HuH-7 (cell line): ENCODE results near the gene SVEP1.
"Not testable (repeated sequence)": the region's sequence is repeated elsewhere in the genome, so short reads cannot be mapped to it uniquely, and the experiment has no call there.

ENCODE experiments used
- DNase-seq: peaks from one replicate; pipeline ENCODE4 v3.0.0; 2011; ENCODE audit warnings: low spot score

SVEP1 gene

DNA sequence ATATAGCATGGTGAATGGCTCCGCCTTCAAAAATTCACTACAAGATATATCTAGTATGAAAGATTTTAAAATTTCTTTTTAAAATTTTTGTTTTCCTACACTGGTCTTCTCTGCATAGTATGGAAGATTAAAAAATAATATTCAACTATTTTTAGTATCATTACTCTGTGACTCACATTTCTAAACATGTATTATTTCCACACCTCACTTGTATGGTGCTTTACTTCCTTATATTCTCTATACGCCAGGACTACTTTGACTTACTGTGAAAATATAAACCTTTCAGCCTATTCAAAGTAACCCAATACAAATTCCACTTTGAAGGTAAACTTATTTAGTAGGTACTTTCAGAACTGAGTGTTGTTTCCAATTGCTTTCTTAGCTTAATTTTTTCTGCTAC is 215.1 kb downstream of the SVEP1 start:
- DNase-seq = no peak

DNA sequence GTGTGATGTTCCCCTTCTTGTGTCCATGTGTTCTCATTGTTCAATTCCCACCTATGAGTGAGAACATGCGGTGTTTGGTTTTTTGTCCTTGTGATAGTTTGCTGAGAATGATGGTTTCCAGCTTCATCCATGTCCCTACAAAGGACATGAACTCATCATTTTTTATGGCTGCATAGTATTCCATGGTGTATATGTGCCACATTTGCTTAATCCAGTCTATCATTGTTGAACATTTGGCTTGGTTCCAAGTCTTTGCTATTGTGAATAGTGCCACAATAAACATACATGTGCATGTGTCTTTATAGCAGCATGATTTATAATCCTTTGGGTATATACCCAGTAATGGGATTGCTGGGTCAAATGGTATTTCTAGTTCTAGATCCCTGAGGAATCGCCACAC is 220.5 kb downstream of the SVEP1 start:
- not testable (repeated sequence) for DNase-seq

DNA sequence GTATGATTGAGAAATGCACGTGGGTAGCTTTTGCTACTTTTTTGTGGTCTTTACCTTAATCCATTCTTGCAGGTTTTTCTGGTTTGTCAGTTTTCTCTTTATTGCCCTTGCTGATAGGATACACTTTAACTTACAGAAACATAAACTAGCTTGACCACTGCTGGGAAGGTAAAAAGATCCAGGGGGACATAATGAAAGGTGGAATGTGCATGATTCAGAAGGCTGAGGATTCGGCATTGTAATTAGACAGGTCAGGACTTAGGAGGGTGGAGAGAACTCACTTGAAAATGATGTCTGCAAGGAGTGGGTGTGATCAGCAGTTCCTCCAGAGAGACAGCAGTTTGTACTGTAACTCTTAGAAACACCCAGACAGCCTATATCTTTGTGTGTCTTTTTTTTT is 222.0 kb downstream of the SVEP1 start:
- DNase-seq = no peak

DNA sequence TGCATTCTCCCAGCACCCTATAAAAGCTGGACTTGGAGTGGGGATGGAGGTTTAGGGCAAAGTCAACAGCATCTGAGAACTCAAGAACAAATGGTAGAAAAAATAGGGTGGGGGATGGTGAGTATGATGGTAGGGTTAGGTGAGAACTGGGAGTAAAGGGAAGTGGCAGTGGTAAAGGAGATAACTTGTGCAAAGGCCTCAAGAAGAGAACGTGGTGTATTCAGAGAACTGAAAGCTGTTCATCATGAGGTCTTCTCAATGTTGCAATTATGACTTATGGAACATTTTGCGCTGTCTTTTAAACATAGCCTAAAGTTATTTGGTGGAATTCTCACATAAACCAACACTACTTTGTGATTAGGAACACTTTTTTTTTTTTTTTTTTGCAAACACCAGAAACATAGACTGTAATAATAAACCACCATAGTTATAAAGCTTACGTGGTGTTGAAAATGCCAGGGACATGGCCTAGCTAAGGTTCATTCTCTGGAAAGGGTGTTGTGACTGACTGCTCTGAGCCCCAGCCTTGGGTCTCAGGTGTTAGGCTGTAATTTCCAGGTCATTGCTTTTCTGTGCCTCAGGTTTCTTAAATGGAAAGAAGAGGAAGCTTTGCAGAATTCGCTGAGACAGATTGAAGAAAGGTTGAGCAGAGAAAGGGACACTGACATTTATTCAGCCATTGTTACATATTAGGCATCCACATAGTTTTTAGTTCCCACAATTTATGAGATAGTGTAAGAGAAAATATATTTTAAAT is 222.7 kb downstream of the SVEP1 start:
- DNase-seq = no peak

DNA sequence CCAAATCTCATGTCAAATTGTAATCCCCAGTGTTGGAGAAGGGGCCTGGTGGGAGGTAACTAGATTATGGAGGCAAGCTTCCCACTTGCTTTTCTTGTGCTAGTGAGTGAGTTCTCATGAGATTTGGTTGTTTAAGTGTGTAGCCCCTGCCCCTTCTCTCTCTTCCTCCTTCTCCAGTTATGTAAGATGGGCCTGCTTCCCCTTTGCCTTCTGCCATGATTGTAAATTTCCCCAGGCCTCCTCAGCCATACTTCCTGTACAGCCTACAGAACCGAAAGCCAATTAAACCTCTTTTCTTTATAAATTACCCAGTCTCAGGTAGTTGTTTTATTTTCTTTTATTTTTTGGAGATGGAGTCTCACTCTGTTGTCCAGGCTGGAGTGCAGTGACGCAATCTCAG is 223.6 kb downstream of the SVEP1 start:
- no peak for DNase-seq

DNA sequence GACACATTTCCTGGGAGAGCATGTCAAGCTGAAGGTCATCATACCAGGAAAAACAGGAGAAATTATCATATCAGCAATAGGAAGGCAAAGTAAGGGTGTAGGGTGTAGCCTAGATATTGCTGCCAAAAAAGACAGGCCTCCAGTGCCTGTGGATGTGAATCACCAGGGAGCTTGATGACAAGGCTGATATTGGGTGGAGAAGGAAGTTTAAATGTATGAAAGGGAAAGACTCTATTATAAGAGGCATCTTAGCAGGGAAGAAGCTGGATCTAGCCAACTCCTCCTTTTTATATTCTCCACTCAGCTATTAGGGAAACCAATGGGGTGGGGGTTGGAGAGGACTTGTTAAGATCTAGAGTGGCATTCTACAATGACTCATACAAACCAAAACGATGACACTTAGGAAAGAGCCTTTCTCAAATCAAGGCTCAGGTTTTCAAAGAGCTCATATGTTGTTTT is 228.5 kb downstream of the SVEP1 start:
- DNase-seq = no peak

DNA sequence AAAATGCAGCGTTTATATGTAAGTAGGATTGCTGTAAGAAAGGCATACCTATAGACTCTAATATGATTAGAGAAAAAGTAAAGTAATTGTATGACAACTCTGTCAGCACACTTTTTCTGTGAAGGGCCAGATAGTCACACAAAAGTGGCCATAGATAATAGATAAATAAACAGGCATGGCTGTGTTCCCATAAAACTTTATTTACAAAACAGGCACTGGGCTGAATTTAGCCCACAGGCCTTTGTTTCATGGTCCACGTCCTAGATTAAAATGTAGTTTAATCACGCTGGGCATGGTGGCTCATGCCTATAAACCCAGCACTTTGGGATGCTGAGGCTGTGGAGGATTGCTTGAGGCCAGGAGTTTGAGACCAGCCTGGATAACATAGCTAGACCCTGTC is 233.2 kb downstream of the SVEP1 start:
- no peak for DNase-seq

DNA sequence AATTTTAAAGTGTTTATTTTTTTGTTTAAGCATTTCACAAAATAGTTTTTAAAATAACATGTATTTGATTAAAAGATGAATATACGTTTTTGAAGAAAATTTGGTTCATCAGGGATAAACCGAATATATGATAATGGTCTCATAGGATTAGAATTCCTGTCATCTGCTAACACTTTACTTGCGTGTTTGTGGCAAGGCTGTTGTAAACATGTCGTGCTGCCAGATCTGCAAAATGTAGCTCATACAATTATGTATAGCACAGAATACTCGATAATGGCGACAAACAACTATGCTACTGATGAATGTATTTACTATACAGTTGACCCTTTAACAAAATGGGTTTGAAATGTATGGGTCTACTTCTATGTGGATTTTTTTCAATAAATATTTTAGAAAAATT is 234.7 kb downstream of the SVEP1 start:
- no peak for DNase-seq

DNA sequence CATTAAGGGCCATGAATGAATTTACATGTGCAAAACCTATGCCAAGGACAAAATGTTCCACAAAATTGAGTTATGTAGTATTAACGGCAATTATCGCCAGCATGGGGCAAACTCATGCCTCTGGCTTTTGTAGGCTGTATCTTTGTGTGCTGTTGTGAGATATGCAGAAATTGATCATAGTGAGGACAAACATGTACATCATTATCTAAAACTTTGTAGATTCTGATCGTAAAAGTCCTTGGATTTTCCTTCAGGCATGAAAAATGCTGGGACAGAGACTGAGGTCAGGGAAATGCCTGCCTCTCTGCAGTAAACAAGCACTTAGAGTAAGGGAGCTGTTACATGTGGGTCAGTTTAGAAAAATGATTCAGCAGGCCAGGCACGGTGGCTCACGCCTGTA is 236.0 kb downstream of the SVEP1 start:
- DNase-seq = no peak

DNA sequence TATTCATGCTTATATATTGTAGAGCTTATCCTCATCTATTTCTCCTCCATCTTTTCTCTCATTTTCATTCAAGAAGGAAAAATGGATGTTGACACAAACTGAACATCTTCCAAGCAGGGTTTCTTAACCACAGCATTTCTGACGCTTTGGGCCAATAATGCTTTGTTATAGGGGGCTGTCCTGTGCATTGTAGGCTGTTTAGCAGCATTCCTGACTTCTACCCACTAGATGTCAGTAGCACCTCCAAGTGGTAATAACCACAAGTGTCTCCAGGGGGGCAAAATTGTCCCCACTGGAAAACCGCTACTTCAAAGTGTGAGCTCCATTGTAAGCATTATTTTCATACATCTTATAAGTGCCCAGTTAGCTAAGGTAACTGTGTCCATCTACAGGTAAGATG is 239.2 kb downstream of the SVEP1 start:
- peak; percentile 11 for DNase-seq

DNA sequence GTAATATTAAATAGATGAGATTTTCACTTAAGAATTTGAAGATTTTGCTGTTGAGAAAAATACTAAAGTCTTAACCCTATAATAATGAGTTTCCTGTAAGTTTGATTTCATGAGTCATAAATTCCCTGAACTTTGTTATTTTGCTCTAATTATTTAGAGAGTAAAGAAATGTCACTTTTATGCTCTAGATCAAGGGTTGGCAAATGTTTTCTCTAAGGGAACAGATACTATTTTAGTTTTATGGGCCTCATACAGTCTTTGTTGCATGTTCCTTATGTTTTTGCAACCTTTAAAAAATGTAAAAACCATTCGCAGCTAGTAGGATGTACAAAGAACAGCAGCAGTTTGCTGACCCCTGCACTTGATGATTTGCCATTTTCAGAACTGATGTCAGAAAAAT is 241.4 kb downstream of the SVEP1 start:
- no peak for DNase-seq

DNA sequence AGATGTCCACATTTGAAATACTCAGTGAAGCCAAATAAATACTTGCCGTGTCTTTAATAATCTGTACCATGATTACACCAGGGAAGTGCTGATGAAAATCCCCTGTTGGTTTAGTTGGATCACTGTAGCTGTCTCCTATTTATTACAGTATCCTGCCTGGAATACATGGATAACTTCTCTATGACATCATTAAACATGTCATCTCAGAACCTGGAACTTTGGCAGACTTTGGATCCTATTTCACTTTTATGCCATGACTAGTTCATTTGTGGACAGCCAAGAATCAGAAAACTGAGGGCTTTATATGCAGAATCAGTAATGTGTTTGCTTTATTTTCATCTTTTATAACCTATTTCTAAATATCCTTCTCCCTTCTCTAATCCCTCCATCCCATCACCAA is 241.8 kb downstream of the SVEP1 start, which contains the start of gene TXNDC8:
Gene TXNDC8 (minus strand): TSS at position 137 of the 400 bp plus-strand sequence.
- DNase-seq = no peak

DNA sequence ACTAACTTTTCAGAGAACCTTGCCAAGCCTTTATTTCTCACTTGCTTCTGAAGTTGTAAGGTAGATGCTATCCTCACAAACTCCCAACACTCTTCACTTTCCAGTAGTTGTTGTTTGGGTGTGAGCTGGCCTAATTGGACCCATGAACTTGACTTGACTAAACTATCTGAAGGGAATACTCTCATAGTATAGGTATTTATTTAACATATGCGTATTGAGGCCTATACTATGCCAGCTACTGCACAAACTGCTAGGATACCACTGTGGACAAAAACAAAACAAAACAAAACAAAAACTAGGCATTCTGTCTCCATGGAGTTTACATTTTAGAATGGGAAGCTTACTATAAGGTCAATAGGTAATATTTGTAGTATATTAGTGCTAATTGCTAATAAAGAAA is 243.2 kb downstream of the SVEP1 start:
- no peak for DNase-seq

DNA sequence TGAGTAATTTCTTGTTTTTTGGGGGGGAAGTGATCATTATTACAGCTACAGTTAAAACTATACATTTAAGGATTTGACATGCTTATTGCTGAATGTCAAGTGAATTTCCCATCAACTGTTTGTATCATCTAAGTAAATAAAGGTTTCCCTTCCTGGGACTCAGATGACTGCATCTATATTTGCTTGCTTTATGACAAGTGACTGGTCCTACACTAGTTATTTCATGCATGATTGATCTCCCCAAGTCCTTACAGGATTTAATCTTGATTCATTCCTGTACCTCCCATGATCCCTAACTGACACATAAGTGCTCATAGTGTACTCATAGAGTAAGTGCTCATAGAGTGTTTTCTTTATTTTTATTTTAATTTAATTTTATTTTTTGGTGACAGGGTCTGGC is 244.7 kb downstream of the SVEP1 start:
- DNase-seq = no peak

DNA sequence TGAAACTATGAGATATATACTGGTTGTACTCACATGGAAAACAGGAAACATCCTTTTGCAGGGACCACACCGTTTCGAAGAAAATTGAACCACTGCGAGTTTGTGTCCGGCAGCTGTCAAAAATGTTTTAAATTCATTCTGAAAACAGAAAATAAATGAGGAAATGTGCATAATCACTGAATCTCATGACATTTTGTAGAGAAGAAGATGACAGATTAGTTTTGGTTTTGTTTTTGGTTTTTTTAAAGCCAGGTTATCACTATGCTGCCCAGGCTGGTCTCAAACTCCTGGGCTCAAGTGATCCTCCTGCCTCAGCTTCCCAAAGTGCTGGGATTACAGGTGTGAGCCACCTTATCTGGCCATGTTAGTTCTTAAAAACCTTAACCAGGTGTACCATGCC is 245.4 kb downstream of the SVEP1 start:
- no peak for DNase-seq

DNA sequence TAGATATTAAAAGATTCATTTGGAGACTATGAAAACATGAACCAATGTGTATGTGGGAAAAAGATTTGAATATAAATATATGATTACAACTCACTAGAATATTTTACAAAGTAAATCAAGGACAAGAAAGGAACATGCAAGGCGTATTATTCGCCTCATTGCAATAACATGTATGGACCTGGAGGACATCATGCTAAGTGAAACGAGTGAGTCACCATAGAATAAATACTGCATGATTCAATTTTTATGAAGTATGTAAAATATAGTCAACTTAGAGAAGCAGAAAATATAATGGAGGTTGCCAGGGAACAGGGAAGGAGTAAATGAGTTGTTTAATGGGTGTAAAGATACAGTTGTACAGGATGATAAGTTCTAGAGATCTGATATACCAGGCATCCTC is 246.8 kb downstream of the SVEP1 start:
- no peak for DNase-seq

DNA sequence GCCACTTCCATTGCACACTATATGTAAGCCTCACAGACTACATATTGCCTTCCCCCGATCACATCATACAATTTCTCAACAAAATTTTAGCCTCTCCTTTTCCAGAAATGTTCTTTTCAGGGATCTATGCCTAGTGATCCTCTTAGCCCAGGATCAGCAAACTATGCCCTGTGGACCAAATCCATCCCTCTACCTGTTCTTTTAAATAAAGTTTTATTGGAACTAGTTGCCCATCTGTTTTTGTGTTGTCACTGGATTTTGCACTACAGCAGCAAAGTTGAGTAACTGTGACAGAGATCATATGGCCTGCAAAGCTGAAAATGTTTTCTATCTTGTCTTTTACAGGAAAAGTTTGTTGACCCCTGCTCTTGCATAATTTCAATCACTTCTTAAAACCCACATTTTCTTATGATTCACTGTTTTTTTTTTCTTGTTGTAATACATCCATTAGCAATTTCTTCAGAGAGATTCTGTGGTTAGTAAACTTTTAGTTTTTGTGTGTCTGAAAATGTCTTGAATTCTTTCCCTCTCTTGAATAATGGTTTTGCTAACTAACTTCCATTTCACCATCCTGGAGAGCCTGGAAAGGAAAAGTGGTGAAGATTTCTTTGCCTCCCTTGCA is 248.9 kb downstream of the SVEP1 start:
- DNase-seq = no peak

DNA sequence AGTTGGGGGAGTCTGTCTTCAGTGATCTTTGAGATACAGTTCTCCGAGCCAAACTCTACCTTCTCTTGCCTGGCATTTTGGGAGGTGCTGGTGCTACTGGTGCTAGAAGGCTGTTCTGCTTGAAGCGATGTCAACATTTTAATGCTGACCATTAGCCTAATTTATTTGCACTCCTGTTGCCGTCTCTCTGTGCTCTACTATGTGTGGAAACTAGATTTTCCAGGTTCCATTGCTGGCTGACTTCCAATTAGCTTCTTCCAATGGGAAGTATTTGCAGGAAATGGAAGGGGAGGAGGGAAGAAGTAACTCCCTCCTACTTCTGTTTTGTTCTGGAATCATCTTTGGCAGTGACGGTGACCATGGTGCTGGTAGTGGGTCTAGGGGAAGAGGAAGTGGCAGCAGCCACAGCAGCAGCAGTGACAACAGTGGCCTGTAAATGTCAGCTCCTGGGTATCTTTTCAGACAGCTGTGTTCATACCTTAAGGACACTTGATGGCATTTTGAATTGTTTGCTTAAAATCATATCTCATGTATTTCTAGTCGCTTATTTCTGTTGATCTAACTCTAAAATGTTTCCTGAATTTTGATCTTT is 249.8 kb downstream of the SVEP1 start:
- no peak for DNase-seq

DNA sequence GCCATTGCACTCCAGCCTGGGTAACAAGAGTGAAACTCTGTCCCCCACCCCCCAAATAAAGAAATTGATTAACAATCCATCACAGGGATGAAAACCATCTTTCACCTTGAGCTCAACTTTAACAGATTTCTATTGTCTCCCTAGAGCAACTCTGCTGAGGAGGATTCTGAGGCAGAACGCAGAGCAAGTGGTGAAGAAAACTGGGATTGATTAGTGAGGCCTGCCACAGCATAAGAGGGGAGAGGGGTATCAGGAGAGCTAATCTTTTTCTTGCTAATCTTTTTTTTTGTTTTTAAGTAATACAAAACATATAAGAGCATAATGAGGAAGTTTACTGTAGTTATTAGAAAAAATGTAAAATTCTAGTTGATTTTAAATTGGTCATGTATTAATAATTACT is 250.8 kb downstream of the SVEP1 start:
- no peak for DNase-seq

DNA sequence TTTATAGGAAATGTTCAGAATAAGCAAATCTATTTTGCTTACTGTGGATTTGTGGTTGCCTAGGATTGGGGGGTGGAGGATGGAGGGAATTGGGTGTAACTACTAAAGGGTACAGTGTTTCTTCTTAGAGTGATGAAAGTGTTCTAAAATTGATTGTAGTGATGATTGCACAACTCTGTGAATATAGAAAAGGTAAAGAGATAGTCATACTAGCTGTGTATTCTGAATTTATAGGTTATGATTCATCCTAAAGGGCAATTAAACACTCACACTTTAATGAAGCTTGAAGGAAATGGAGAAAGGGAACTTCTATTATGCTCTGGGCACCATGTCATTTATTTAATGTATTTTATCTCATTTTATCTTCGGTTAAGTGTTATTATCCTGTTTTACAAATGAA is 251.8 kb downstream of the SVEP1 start:
- no peak for DNase-seq

DNA sequence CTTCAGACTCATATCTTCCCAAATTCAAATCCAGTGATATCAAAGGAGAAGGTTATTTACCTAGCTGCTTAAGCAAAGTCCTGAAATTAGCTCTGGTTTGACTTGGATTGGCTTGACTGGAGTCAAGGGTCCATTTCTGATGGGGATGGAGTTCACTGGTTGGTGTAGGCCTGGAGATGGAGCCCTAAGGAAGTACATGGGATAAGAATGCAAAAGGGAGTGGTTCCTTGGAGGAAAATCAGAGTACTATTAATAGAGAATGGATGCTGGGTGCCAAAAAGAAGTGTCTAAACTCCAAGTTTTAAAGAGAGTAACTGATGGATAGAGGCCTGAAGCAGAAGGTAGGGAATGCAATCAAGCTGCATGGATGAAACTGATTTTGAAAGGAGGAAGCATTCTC is 255.7 kb downstream of the SVEP1 start:
- DNase-seq = no peak

DNA sequence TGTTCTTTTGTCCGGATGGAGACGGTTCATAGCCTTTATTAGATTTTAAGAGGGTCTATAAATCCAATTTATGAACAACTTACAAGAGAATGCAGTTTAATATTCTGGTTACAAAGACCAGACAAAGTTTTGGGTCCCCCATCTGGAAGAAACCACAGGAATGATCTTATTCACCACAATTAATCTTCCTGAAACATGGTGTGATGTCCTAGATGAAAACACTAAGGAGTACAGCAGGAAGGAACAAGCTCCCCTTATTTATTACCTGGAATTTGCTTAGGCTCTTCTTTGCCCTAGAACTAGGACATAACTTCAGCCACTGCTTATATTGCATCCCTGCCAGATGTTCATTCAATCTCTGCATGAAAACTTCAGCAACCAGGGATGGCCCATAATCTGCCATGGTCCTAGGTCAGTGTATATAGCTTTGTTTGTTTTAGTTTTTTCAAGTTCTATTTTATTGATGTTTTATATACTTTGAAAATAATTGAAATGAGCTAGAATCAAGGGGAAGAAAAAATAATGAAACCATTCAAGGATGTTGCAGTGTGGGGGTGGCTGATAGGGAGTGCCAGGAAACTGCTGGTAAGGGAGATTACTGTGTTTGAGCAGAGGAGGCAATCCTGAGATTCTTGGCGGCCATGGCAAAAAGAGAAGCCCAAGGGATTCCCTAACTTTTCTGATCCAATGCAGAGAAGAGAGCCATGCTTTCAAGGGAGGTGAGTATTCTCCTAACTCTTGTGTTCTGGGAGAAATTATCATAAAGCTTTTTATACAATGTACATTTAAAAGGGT is 258.7 kb downstream of the SVEP1 start:
- DNase-seq = no peak
